Measurements from ENCODE around the gene STAB1.

STAB1 gene

DNA sequence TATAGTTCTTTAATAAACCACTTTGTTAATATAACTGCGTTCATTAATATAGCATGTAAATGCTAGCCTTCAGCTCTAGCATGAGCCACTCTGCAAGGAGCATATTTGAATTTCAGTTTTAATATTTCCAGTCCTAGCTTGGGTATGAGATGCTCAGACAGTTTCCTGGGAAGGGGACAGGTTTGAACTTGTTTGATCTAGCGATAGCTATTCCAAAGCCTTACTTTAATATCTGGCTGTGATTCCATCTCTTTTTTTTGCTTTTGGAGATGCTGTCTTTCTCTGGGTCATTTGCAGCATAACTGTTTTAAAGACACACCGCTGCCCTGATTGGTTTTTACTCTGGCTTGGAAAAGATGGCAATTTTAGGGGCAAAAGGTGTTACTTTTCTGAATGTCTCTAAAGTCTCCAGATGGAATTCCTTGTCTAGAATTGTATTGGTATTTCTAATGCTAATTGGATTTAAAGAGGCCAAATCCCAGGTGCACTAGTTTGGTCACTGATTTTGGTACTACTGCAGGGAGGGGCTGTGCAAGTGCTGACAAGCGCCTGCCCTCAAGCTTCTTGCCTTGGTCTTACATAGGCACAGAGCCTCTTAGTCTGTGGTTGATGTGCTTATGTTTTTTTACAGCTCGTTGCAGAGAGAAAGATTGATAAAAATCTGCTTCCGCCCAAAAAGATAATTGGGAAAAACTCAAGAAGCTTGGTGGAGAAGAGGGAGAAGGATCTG, 36.9 kb upstream of the STAB1 start:
- FAIRE-seq (no peak), DNase-seq (ENCODE audit: insufficient read length, low spot score) (no peak)

DNA sequence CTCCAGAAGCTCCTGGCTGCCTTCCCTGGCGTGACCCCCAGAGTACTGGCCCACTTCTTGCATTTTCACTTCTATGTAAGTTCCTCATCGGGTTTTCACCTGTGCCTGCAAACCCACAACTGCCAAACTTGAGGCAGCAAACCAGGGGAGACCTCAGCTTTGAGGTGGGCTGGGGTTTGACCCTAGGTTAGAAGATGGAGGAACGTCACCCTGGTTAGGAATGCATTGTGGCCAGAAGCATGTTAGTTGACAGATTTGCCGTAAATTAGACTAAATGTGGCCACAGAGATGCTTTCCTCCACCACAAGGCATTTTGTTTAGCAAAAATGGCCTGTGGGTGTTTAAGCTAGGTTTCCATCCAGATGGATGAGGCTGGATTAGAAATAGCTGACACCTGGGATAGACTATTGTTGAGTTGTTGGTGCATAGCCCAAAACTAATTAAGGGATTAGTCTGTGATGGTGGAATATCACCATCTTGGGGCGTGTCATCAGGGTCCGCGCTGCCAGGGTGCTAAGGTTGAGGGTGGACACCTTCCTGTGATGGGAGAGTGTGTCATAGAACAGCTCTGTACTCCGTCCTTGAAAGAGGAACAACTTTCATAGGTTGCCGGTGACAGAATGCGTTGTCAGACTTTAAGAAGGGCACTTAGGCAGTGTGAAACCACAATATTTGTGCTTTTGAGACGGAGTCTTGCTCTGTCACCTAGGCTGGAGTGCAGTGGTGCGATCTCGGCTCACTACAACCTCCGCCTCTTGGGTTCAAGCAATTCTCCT, 36.2 kb upstream of the STAB1 start:
- FAIRE-seq (no peak), DNase-seq (ENCODE audit: insufficient read length, low spot score) (no peak)

DNA sequence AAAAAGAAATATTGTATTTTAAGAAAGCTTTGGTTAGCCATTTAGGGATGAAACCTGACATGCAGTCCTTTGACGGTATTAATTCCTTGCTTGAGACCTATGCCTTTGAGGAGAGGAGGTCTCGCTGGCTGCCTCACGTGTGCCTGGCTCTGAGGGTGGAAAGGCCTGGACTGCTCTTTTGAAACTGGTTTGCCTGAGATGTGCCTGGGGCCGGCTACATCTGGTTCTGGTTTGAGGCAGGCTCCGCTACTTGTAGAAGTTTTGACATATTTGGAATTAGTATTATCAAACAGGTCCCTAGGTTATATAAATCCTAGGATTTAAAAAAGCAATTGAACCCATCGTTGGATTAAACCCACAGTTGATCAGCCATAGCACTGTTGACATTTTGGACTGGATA, 33.3 kb upstream of the STAB1 start:
- FAIRE-seq (no peak), DNase-seq (ENCODE audit: insufficient read length, low spot score) (no peak)

DNA sequence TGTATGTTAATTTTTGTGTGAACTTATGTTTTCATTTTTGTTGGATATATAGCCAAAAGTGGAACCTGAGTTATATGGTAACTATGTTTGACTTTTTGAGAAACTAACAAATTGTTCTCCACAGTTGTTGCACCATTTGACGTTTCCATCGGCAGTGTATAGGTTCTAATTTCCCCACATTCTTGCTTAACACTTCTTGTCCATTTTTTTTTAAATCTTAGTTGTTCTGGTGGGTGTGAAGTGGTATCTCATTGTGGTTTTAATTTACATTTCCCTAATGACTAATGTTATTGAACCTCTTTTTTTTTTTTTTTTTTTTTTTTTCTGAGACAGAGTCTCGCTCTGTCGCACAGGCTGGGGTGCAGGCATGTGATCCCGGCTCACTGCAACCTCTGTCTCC, 31.7 kb upstream of the STAB1 start:
- DNase-seq (ENCODE audit: insufficient read length, low spot score) (no peak), FAIRE-seq (peak; percentile 62)

DNA sequence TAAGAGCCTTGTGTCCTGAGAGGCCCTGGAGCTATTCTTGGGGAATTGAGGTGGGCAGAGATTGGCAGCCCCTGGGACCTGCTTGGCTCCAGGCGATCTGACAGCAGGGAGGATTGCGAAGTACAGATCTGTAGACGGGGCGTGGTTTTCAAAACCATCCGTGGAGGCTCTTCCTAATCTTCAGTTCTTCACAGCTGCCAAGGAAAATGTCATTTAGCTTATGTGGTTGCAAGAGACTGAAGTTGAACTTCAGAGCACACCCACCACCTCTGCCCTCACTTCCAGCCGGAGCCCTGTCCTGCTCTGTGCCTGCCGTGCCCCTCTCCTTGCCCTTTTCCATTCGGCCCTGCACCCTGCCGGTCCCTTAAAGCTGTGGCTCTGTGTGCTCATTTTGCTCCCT, 26.8 kb upstream of the STAB1 start:
- FAIRE-seq (no peak), DNase-seq (ENCODE audit: insufficient read length, low spot score) (no peak)

DNA sequence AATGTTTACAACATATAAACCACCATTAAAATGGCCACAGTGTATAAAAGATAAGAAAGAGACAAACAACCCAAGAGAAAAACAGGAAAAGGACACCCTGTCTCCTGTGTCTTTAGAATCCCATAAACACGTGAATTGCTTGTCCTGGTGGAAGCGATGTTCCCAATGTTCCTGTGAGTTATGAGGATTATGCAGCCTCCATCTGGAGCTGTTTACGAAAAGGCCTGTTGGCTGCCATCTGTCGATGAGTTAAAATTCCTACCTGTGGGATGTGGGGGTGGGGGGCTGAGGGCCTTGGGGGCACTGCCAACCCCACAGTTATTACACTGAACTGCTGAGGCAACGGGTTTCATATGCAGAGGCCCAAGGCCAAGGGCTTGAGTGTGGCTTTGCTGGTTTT, 26.1 kb upstream of the STAB1 start:
- FAIRE-seq (no peak), DNase-seq (ENCODE audit: insufficient read length, low spot score) (no peak)

DNA sequence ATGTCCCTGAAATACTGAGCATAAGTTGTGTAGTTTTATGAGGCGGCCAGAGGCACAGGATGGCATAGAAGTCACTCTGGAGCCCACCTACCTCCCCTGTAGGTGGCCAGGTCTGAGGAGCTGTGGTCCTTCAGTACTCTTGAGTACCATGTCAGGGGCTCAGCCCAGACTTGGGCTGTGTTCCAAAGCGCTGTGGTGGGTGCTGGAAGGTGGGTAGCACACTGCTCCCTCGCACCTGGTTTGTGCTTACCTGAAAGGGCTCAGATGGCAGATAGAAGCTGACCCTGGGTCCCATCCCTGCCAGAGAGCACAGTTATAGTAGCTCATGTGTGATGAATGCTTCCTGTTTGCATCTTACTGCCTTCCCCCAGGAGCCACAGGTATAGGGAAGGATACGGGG, 24.2 kb upstream of the STAB1 start:
- FAIRE-seq, result no peak

DNA sequence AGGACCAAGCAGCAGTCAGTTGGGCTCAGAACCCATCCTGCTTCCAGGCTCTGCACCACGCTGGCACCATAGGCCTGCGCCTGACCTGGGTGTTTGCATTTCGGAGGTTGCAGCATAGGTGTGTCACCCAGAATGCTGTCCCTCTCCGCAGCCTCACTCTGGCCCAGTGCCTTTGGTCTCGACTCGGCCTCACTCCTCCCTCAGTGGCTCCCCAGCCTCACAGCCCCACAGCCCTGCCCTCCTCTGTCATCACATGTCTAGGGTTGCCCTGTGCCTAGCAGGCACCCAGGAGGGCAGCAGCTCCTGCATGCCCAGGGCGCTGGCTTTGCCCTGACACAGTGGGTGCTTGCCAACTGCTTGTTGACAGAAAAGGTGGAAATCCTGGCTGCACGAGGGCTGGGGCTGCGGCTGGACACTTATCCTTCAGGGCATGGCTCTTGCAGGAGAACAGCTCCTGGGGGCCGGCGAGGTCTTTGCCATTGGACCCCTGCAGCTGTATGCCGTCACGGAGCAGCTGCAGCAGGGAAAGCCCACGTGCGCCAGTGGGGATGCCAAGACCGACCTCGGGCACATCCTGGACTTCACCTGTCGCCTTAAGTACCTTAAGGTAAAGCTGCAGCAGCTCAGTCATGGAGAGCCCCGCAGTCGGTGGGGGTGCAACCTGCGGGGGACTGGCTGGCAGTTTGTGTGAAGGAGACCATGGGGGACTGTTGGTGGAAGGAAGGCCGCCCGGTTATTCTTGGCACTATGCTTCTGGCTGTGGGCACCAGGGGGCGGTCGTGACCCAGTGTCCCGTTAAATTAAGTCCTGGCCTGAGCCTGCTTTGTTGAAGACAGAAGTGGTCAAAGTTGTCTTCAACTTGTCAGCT, 23.5 kb upstream of the STAB1 start:
- FAIRE-seq (no peak), DNase-seq (ENCODE audit: insufficient read length, low spot score) (peak; percentile 59)

More for the DNA sequence above, 24.2 kb upstream of the STAB1 start:
- no peak for DNase-seq (ENCODE audit: insufficient read length, low spot score)

DNA sequence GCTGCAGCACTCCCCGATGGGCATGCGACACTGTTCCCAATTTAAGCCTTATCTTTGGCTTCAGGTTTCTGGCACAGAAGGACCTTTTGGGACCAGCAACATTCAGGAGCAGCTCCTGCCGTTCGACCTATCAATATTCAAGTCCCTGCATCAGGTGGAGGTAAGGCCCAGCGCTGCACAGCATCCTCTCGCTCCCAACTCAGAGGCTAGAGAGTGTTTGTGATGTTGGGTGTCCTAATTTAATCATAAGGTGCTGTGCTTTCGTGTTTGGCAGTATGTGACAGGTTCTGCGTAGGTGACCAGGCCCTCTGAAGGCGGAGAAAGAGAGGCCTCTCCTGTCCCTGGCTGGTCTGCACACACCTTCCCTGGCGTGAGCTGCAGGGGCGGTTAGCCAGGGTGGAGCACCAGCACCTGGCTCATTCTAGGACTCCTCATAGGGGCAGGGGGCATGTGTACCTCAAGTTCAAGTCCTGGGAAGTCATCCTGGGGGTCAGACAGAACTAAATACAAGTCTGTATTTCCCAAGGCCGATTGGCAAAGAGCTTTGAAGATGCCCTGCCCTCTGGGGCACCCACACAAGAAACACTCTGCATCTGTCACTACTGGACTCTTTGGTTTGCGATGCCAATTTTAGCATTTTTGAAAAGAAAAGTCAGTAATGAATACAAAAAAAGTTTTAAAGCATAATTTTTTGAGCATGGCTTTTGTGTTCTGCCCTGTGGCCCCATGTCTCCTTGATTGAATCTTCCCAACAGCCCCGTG, 22.7 kb upstream of the STAB1 start:
- FAIRE-seq, result peak; percentile 57
- DNase-seq (ENCODE audit: insufficient read length, low spot score), result no peak

DNA sequence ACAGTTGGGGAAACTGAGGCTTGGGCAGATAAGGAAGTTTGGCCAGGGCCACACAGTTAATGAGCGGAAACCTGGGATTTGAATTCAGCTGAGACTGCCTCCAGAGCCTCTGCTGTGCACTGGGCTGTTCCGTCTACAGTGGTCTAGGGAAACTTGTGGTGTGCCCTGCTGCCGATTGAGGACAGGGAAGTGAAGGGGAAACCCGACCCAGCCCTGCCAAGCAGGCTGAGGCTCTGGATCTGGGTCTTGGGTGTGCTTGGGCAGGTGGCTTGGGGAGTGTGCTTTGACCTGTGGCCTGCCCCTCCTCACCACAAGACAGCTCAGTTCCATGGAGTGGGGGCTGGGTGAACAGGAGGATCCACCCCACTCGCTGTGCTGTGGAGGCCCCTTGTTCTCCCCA, 22.1 kb upstream of the STAB1 start:
- FAIRE-seq, result no peak
- DNase-seq (ENCODE audit: insufficient read length, low spot score), result no peak

DNA sequence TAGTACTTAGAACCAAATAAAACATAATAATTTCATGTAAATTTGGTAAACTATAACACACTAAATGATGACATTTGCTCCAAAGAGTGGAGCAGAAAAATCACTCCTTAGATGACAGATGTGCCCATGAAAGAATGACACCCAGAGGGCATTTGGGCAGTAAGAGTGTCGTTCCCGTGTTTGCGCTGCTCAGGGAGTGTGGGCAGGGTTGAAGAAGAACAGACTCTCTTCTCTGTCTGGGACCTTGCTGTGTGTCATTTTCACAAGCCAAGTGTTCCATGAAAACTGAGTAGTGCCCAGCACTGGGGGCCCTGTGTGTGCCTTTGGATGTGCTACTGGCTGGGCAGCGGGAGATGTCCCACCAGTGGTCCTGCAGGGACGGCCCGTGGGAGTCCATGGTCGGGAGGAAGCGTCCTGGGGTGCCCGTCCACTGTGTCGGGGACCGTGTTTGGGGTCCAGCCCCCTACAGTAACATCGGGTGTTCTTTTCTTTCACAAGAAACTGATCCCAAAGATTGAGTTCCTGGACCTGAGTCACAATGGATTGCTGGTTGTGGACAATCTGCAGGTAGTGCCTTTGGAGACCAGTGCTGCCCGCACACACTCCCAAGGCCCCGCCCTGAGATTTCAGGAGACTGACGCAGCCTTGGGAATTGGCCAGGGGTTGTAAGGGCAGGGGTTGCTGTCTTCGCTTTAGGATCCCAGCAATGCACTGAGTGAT, 17.9 kb upstream of the STAB1 start:
- DNase-seq (ENCODE audit: insufficient read length, low spot score) (no peak), FAIRE-seq (no peak)

DNA sequence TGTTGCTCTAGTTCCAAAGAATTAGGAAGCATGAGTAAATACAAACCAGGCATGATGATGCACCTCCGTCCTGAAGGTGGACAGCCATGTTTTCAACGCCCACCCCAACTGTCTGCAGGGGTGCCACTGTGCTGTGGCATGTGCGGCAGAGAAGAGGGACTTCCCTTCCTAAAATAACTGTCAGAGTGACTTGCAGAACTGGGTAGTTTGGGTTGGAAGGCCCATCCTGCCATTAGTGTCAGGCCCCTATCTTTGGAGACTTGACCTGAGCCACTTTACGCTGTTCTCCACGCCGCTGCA, 17.4 kb upstream of the STAB1 start:
- no peak for DNase-seq (ENCODE audit: insufficient read length, low spot score)
- FAIRE-seq, result no peak

DNA sequence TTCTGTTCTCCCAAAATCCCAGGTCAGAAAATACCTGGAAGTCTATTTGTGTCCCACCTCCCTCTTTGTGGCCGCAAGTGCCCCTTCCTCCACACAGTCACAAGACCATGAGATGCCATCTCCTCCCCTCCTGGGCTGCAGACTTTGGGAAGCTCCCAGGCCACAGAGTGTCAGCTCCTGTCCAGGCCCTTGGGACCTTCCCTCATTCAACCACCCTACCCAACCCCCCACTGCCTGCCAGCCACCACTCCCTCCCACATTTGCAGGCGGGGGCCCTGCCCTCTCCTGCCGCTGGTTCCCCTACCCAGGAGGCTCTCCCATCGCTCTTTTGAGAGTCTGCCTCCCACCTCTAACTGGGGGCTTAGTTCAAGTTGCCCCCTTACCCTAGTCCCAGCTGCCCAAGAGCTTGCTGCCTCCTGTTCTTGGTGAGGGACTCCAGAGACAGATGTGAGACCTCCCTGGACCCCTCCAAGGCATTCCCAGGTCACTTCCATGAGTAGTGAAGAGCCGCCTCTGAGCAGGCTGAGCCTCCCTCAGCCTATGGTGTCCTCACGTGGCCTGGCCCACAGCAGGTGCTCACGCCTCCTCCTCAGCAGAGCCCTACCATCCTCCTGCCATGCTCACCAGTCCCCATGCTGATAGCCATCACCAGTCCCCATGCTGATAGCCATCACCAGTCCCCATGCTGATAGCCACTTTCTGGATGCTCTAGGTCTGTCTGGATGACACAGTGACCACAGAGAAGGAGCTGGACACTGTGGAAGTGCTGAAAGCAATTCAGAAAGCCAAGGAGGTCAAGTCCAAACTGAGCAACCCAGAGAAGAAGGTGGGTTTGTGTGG, 15.9 kb upstream of the STAB1 start:
- DNase-seq (ENCODE audit: insufficient read length, low spot score) (no peak), FAIRE-seq (no peak)

DNA sequence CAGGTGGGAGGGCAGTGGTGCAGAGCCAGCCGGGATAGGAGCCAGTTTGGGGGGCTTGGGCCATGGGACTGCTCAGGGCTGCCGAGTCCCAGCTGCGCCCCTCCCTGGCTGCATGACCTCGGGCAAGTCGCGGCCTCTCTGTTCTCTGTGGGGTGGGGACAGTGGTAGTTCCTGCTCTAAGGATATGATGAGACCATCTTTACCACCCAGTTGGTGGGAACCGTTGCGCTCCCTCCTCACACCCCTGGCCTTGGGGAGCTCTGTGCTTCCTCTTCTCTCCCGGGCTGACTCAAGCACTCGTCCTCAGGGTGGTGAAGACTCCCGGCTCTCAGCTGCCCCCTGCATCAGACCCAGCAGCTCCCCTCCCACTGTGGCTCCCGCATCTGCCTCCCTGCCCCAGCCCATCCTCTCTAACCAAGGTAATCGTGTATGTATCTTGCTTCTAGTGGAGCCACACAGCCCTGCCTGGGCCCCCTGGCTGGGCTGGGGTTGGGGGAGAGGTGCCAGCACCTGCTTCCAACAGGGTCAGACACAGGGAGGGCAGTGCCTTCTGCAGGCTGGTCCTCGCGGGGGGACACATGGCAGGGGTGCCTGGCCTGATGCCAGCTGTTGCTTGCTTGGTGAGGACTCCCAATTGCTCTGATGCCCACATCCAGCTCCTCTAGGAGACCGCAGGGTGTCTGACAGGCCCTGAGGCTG, 15.1 kb upstream of the STAB1 start:
- FAIRE-seq, result no peak
- no peak for DNase-seq (ENCODE audit: insufficient read length, low spot score)

DNA sequence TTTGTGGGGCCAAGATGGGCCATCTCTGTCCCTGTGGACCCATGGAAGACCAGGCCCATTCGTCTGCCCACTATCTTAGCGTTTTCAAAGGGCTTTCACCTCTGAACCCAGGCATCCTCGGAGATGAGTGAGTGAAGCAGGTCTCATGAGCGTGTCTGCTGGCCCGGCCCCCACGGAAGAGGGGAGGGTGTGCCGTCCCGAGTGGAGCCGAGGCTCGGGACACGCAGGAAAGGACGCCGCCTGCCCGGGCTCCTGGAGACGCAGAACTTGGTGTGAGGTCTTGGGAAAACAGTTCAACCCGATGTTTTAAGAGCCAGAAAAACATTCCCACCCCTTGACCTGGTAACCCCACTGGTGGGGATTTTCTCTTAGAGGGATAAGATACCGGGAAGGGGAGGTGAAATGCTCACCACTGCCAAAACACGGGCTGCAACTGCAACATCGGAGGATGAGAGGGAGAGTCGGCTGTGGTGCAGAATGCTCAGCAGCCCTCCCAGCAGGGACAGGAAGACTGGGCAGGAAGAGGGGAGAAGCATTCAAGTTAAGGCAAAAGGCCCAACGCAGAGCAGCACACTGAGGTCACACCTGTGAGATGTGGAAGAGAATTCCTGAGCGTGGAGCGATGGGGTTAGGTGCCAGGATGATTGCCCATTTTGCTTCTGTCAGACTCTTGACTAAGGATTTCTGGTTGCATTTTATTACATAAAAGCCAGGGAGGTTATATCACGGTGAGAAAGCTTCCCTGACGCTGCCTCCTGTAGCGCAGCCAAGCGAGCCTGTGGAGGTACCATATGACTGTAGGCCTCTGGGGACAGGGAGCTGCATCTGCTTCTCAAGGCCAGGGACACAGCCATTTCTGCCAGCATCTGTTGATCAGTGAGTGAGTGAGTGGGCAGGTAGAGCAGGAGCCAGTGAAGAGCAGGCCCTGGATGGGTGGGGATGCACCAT, 14.1 kb upstream of the STAB1 start:
- DNase-seq (ENCODE audit: insufficient read length, low spot score), result no peak
- no peak for FAIRE-seq

DNA sequence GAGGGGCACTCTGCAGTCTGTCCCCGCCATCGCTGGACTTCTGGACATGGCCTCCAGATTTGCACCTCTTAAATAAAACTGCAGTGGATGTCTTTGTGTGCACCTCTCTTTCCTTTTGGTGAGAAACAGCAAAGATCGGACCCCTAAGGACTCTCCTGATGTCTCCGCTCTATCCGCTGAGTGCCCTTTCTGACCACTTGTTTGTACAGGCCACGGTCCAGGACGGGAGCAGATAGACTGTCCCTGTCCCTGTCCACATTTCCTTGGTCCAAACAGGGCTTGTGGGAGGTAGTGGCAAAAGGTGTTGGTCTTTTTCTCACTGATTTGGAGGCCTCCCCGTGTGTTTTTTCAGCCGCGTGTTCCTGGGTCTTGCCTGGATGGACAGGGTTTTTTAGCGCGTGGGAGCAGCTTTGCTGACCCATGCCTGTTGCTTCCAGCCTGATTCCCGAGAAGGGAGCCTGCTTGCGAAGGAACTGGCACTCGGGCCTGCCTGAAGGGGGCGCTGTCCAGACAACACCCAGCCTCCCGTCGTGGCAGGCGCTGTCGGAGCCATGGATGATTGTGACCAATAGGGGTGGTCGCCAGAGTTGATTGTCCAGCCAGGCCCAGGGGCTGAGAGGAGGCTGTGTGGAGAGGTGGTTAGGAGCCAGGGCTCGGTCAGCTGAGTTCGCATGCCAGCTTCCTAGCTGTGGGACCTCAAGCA, 13.2 kb upstream of the STAB1 start:
- FAIRE-seq (no peak), DNase-seq (ENCODE audit: insufficient read length, low spot score) (no peak)

DNA sequence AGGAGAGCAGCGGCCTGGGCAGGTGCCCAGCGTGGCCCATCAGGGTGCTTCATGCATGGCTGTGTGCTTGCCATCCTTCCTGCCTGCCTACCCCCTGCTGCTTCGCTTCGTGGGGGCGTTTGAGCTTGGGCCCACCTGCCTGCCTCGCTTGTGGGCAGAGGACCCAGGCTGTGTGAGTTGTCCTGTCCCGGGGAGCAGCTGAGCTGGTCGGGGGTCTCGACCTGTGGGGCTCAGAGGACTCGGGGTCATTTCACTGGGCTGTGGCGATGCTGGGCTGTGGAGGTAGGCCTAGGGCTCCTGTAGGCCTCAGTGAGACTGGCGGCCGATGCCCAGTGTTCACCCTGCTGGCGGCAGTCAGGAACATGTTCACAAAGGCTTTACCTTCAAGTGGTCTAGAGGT, 12.1 kb upstream of the STAB1 start:
- DNase-seq (ENCODE audit: insufficient read length, low spot score) (no peak), FAIRE-seq (no peak)
